Mammary epithelial cell (primary cell): ENCODE results near the gene KCNIP1.

Source experiments
- CTCF ChIP-seq, 2 donors: IDR thresholded peaks in 1 of 2; conservative IDR thresholded peaks in 1 of 2; 2 replicates each; pipeline ENCODE4 v1.5.1; 2011 to 2012; ENCODE audit warnings: inconsistent platforms in 2 of 2, low read length in 2 of 2, mild to moderate bottlenecking in 2 of 2, control low read depth in 1 of 2, low read depth in 1 of 2; ENCODE audit not compliant: insufficient read depth in 1 of 2; ENCODE audit errors: extremely low read depth in 1 of 2
- EZH2 ChIP-seq: IDR thresholded peaks from 2 replicates; pipeline ENCODE4 v1.6.1; 2012; ENCODE audit warnings: low read length, inconsistent platforms, borderline replicate concordance

GRCh38 chr5:170520372-170520771 lies 16.6 kb downstream of the KCNIP1 start:
- TF ChIP-seq CTCF (conservative IDR thresholded peaks at IDR 0.05 in 1 of 2, IDR thresholded peaks at IDR 0.05 in 1 of 2; ENCODE audit: extremely low read depth in 1 of 2, insufficient read depth in 1 of 2, low read depth in 1 of 2, low read length in 2 of 2) (no peak), EZH2 (no peak)
